K562 (cell line): ENCODE data around the gene TBRG1. TPM values are rescaled to one million over a fixed set of nuclear protein-coding genes. Genes with fewer than 3 reads are reported as not detected.
A peak's percentile ranks its signal among the peaks of the same experiment; 100 is the strongest.

ENCODE experiments used
- DMBX1 ChIP-seq: fragments of 250-450 bp; sonication (Bioruptor Pico); IDR thresholded peaks from 2 replicates; pipeline ENCODE4 v1.8.0; 2022; ENCODE audit warnings: inconsistent platforms, mild to moderate bottlenecking, moderate library complexity, borderline replicate concordance
- FOSL1 ChIP-seq: fragments of 200-800 bp; sonication (Bioruptor generic); conservative IDR thresholded peaks from 2 replicates; pipeline ENCODE4 v1.6.1; 2016; ENCODE audit warnings: missing genetic modification characterization, missing compliant biosample characterization
- MCM2 ChIP-seq: fragments of 450-650 bp; IDR thresholded peaks from 2 replicates; pipeline ENCODE4 v1.6.1; 2017; ENCODE audit warnings: low read depth, mild to moderate bottlenecking
- MEF2A ChIP-seq: IDR thresholded peaks from 2 replicates; pipeline ENCODE4 v1.6.1; 2011; ENCODE audit warnings: low read depth, mild to moderate bottlenecking, low read length, moderate library complexity; ENCODE audit not compliant: control insufficient read depth
- PHF8 ChIP-seq: fragments of 200-600 bp; sonication (generic); IDR thresholded peaks from 2 replicates; pipeline ENCODE4 v1.6.1; 2012; ENCODE audit warnings: mixed run types, mild to moderate bottlenecking, inconsistent platforms, low read length, moderate library complexity, borderline replicate concordance
- POLR2A ChIP-seq: fragments of 450-650 bp; conservative IDR thresholded peaks from 2 replicates; pipeline ENCODE4 v1.6.1; 2016
- RBM14 ChIP-seq: fragments of 200-400 bp; formaldehyde crosslinking; IDR thresholded peaks from 2 replicates; pipeline ENCODE4 v1.6.1; 2018; ENCODE audit warnings: low read depth, mild to moderate bottlenecking, low read length, moderate library complexity, borderline replicate concordance; ENCODE audit not compliant: insufficient read depth
- RBM15 ChIP-seq: fragments of 200-400 bp; formaldehyde crosslinking; IDR thresholded peaks from 2 replicates; pipeline ENCODE4 v1.6.1; 2018; ENCODE audit warnings: mild to moderate bottlenecking, low read length, moderate library complexity; ENCODE audit not compliant: insufficient read depth
- XRCC5 ChIP-seq: fragments of 200-400 bp; formaldehyde crosslinking; IDR thresholded peaks from 2 replicates; pipeline ENCODE4 v1.6.1; 2017; ENCODE audit warnings: low read depth, mild to moderate bottlenecking, low read length
- ZC3H11A ChIP-seq: IDR thresholded peaks from 2 replicates; pipeline ENCODE4 v1.6.1; 2012; ENCODE audit warnings: low read depth, low read length, improper control_type of control experiment
- ZNF133 ChIP-seq: fragments of 250-450 bp; sonication (Bioruptor Pico); IDR thresholded peaks from 2 replicates; pipeline ENCODE4 v1.4.0; 2020; ENCODE audit warnings: mild to moderate bottlenecking
- ZNF175 ChIP-seq: fragments of 200-800 bp; sonication (Bioruptor generic); IDR thresholded peaks from 2 replicates; pipeline ENCODE4 v1.6.1; 2016; ENCODE audit warnings: low read depth, mild to moderate bottlenecking, missing genetic modification characterization, missing compliant biosample characterization
- ZNF232 ChIP-seq: sonication (generic); formaldehyde crosslinking; IDR thresholded peaks from 2 replicates; pipeline ENCODE4 v1.8.0; 2022; ENCODE audit warnings: mild to moderate bottlenecking, missing genetic modification reagents
- ZNF253 ChIP-seq: fragments of 250-450 bp; sonication (Bioruptor Pico); conservative IDR thresholded peaks from 2 replicates; pipeline ENCODE4 v1.6.1; 2021; ENCODE audit warnings: mild to moderate bottlenecking
- ZNF444 ChIP-seq: fragments of 250-450 bp; sonication (Bioruptor Pico); IDR thresholded peaks from 2 replicates; pipeline ENCODE4 v1.4.0; 2020; ENCODE audit warnings: mild to moderate bottlenecking, moderate library complexity
- ZNF644 ChIP-seq: fragments of 200-800 bp; sonication (Bioruptor generic); IDR thresholded peaks from 2 replicates; pipeline ENCODE4 v1.6.1; 2016; ENCODE audit warnings: low read depth, missing genetic modification characterization, missing compliant biosample characterization
- polyA plus RNA-seq, 8 experiments: library from polyadenylated mRNA; depleted of rRNA in 4 of 8; stranded (reverse) in 5 of 8; unstranded in 3 of 8; fragments of >200 nt; fragmentation: Nextera tagmentation in 2 of 8; fragmentation: Illumina TruSeq in 1 of 8; extraction: Ambion mirVana in 2 of 8; extraction: Trizol in 1 of 8; gene quantifications; 2 replicates each; pipeline versions ENCODE4 v1.2.1 to v1.2.3, GENCODE V29; 2011 to 2014; ENCODE audit warnings: inconsistent platforms in 1 of 8, missing spikeins in 1 of 8
- total RNA-seq, 7 experiments: library from RNA; depleted of rRNA in 6 of 7; stranded (reverse); fragments of >200 nt in 6 of 7; fragmentation: Illumina TruSeq in 2 of 7; extraction: Trizol in 2 of 7; gene quantifications; 2 replicates each; pipeline versions ENCODE4 v1.2.1 to v1.2.3, GENCODE V29; 2011 to 2021; ENCODE audit warnings: low replicate concordance in 1 of 7
- TF ChIP-seq, protein P1 (sequence below): sonication (generic); formaldehyde crosslinking; IDR thresholded peaks from 2 replicates; pipeline ENCODE4 v1.8.1; 2023; ENCODE audit warnings: mild to moderate bottlenecking, missing genetic modification reagents
- TF ChIP-seq, protein P2 (sequence below): fragments of 200-800 bp; sonication (Bioruptor generic); IDR thresholded peaks from 2 replicates; pipeline ENCODE4 v1.6.1; 2017; ENCODE audit warnings: missing genetic modification characterization, missing compliant biosample characterization
- TF ChIP-seq, protein P3 (sequence below), 2 experiments: fragments of 450-650 bp; conservative IDR thresholded peaks; 2 replicates each; pipeline ENCODE4 v1.6.1; 2017; ENCODE audit warnings: mild to moderate bottlenecking in 2 of 2, moderate library complexity in 2 of 2
- TF ChIP-seq, protein P4 (sequence below): fragments of 250-450 bp; sonication (Bioruptor Pico); IDR thresholded peaks from 2 replicates; pipeline ENCODE4 v1.5.1; 2021; ENCODE audit warnings: mild to moderate bottlenecking

Gene TBRG1
- total and polyA plus RNA-seq, 9 of the 15 experiments (the other 6 are each of a cell fraction or from before 2014, with no cell fraction given) = 8.7 to 30.0 (median 20.2) TPM

DNA sequence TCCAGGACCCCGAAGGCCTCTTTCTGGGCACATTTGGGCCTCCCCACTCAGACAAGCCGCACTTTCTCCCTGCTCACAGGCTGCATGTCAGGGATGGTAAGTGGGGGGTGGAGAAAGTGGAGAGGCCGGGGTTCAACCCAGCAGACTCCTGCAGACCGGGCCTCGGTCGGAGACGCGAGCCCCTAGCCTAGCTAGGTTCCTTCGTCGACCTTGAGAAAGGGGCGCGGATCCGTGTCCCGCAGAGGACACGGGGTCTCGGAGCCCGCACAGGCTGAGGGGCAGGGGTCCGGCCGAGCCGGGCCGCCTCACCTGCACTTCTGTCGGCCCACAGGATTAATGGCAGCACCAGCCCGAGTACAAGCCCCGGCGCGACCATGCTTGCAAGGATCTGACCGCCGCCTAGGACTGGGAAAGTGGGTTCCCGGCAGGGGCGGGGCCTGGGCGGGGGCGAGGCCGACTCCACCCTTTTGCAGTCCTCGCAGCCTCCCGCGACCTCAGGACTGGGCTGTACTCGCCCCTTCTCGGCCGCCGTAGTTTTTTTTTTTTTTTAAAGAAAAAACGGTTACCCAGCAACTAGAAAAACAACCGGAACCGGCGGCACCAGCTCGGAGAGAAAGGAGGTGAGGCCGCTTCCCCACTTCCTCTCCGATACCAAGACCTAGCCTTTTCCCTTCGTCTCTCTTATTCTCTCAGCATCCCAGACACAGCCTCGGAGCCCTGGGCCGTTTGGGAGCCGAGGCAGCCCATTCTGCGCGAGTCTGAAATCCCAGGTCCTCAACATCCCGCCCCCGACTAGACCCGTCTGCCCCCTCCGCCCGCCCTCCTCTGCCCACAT is 50.9 kb downstream of the TBRG1 start, which contains the start of the genes SIAE and SPA17 (continued):
- TF ChIP-seq ZNF175 (no peak), ZNF644 (tag) (no peak), ZC3H11A (no peak), DMBX1 (CRISPR knock-in tag) (no peak), ZNF253 (CRISPR knock-in tag) (no peak), PHF8 (peak; percentile 84), ZNF232 (CRISPR knock-in tag) (no peak), MCM2 (no peak), XRCC5 (0 out of 2 replicates have a peak, but pooled peaks have one; percentile 27), MEF2A (no peak), ZNF444 (no peak), ZNF133 (CRISPR knock-in tag) (no peak), RBM15 (no peak), POLR2A (peak; percentile 86), FOSL1 (no peak), RBM14 (no peak)
- TF ChIP-seq, protein P1, sequence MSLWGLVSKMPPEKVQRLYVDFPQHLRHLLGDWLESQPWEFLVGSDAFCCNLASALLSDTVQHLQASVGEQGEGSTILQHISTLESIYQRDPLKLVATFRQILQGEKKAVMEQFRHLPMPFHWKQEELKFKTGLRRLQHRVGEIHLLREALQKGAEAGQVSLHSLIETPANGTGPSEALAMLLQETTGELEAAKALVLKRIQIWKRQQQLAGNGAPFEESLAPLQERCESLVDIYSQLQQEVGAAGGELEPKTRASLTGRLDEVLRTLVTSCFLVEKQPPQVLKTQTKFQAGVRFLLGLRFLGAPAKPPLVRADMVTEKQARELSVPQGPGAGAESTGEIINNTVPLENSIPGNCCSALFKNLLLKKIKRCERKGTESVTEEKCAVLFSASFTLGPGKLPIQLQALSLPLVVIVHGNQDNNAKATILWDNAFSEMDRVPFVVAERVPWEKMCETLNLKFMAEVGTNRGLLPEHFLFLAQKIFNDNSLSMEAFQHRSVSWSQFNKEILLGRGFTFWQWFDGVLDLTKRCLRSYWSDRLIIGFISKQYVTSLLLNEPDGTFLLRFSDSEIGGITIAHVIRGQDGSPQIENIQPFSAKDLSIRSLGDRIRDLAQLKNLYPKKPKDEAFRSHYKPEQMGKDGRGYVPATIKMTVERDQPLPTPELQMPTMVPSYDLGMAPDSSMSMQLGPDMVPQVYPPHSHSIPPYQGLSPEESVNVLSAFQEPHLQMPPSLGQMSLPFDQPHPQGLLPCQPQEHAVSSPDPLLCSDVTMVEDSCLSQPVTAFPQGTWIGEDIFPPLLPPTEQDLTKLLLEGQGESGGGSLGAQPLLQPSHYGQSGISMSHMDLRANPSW (CRISPR knock-in tag) = no peak
- TF ChIP-seq, protein P2, sequence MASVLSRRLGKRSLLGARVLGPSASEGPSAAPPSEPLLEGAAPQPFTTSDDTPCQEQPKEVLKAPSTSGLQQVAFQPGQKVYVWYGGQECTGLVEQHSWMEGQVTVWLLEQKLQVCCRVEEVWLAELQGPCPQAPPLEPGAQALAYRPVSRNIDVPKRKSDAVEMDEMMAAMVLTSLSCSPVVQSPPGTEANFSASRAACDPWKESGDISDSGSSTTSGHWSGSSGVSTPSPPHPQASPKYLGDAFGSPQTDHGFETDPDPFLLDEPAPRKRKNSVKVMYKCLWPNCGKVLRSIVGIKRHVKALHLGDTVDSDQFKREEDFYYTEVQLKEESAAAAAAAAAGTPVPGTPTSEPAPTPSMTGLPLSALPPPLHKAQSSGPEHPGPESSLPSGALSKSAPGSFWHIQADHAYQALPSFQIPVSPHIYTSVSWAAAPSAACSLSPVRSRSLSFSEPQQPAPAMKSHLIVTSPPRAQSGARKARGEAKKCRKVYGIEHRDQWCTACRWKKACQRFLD (CRISPR knock-in tag) = peak; percentile 72
- TF ChIP-seq, protein P3, sequence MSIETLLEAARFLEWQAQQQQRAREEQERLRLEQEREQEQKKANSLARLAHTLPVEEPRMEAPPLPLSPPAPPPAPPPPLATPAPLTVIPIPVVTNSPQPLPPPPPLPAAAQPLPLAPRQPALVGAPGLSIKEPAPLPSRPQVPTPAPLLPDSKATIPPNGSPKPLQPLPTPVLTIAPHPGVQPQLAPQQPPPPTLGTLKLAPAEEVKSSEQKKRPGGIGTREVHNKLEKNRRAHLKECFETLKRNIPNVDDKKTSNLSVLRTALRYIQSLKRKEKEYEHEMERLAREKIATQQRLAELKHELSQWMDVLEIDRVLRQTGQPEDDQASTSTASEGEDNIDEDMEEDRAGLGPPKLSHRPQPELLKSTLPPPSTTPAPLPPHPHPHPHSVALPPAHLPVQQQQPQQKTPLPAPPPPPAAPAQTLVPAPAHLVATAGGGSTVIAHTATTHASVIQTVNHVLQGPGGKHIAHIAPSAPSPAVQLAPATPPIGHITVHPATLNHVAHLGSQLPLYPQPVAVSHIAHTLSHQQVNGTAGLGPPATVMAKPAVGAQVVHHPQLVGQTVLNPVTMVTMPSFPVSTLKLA (conservative IDR thresholded peaks at IDR 0.05) = peak in 1 of 2 experiments; percentile 50; a peak in 2 of 4 replicates
- TF ChIP-seq, protein P4, sequence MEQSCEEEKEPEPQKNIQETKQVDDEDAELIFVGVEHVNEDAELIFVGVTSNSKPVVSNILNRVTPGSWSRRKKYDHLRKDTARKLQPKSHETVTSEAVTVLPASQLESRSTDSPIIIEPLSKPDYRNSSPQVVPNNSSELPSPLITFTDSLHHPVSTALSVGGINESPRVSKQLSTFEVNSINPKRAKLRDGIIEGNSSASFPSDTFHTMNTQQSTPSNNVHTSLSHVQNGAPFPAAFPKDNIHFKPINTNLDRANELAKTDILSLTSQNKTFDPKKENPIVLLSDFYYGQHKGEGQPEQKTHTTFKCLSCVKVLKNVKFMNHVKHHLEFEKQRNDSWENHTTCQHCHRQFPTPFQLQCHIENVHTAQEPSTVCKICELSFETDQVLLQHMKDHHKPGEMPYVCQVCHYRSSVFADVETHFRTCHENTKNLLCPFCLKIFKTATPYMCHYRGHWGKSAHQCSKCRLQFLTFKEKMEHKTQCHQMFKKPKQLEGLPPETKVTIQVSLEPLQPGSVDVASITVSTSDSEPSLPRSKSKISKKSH (CRISPR knock-in tag) = no peak
